GM12878 (cell line): ENCODE data around the gene UVRAG. TPM values are rescaled to one million over a fixed set of nuclear protein-coding genes. Genes with fewer than 3 reads are reported as not detected.

Experiments used
- ATAC-seq: fragments of 200-7000 bp; cut with Tn5 transposase; 3 replicates; pipeline ENCODE4 v1.9.1; 2020; ENCODE audit warnings: mild to moderate bottlenecking, moderate library complexity
- BruUV-seq: library from RNA; stranded (reverse); fragments of 400-500 nt; replicated peaks from 2 replicates; lab custom pipeline; 2021; lab: Mats Ljungman, UMichigan
- CTCF ChIA-PET: fragments of 300-600 bp; sonication (Branson Sonifier 250); formaldehyde crosslinking; extraction: SDS; loops from one replicate; lab custom pipeline; 2021; ENCODE audit warnings: inconsistent platforms; lab: Yijun Ruan, JAX
- POLR2A ChIA-PET: fragments of 350-600 bp; formaldehyde crosslinking; extraction: SDS; loops from one replicate; lab custom pipeline; 2021; ENCODE audit warnings: inconsistent platforms; lab: Charles Lee
- RAD21 ChIA-PET: fragments of 300-600 bp; sonication (Branson Sonifier 250); formaldehyde crosslinking; loops from one replicate; lab custom pipeline; 2023; ENCODE audit warnings: antibody characterized with exemption; ENCODE audit not compliant: unreplicated experiment; lab: Charles Lee
- SMC1A ChIA-PET: fragments of 300-600 bp; sonication (Branson Sonifier 250); formaldehyde crosslinking; loops from one replicate; lab custom pipeline; 2023; ENCODE audit not compliant: unreplicated experiment, uncharacterized antibody; lab: Charles Lee
- DNase-seq: peaks from one replicate; pipeline ENCODE4 v3.0.0-alpha.2; 2011; ENCODE audit warnings: low read depth, low spot score
- FAIRE-seq: peaks from 3 replicates; lab custom pipeline; 2011; peaks lifted over from hg19 to GRCh38; lab: Jason Lieb, UNC
- H2AFZ ChIP-seq: 2 replicates; pipeline ENCODE4 v1.6.0; 2011; ENCODE audit warnings: low read depth, low read length, control low read depth; ENCODE audit not compliant: control insufficient read depth
- H3K27ac ChIP-seq: 2 replicates; pipeline ENCODE4 v1.5.1; 2011; ENCODE audit warnings: control low read depth; ENCODE audit not compliant: control insufficient read depth, insufficient read depth
- H3K27me3 ChIP-seq, 2 experiments: replicated peaks in 1 of 2; 2 replicates each; pipeline versions ENCODE4 v1.6.0 to v1.6.1; 2011; ENCODE audit warnings: low read length in 1 of 2; ENCODE audit not compliant: control insufficient read depth in 2 of 2, insufficient read depth in 2 of 2
- H3K36me3 ChIP-seq, 2 experiments: 2 replicates each; pipeline ENCODE4 v1.5.1; 2011; ENCODE audit warnings: low read length in 1 of 2; ENCODE audit not compliant: control insufficient read depth in 2 of 2, insufficient read depth in 2 of 2
- H3K4me1 ChIP-seq: 2 replicates; pipeline ENCODE4 v1.6.1; 2011; ENCODE audit warnings: mild to moderate bottlenecking, low read length, moderate library complexity, mixed read lengths; ENCODE audit not compliant: control insufficient read depth, insufficient read depth
- H3K4me2 ChIP-seq: 2 replicates; pipeline ENCODE4 v1.6.0; 2011; ENCODE audit warnings: control low read depth; ENCODE audit not compliant: control insufficient read depth, insufficient read depth
- H3K4me3 ChIP-seq: fragments of 200-600 bp; sonication (generic); 2 replicates; pipeline ENCODE4 v1.5.1; 2016
- H3K79me2 ChIP-seq: 2 replicates; pipeline ENCODE4 v1.6.0; 2011; ENCODE audit warnings: low read length; ENCODE audit not compliant: control insufficient read depth, insufficient read depth
- H3K9ac ChIP-seq: 2 replicates; pipeline ENCODE4 v1.8.0; 2011; ENCODE audit warnings: low read length, control low read depth, mixed read lengths; ENCODE audit not compliant: control insufficient read depth, insufficient read depth
- H3K9me3 ChIP-seq: replicated peaks from 3 replicates; pipeline ENCODE4 v1.5.1; 2011; ENCODE audit warnings: mild to moderate bottlenecking, low read length; ENCODE audit not compliant: control insufficient read depth, insufficient read depth
- H4K20me1 ChIP-seq: 2 replicates; pipeline ENCODE4 v1.6.0; 2011; ENCODE audit not compliant: control insufficient read depth, insufficient read depth
- BMI1 ChIP-seq: fragments of 450-650 bp; IDR thresholded peaks from 2 replicates; pipeline ENCODE4 v1.6.1; 2016; ENCODE audit warnings: mild to moderate bottlenecking, moderate library complexity, borderline replicate concordance
- CREB1 ChIP-seq: IDR thresholded peaks from 2 replicates; pipeline ENCODE4 v1.6.1; 2012; ENCODE audit warnings: low read depth, mild to moderate bottlenecking, inconsistent platforms
- ELK1 ChIP-seq: IDR thresholded peaks from 2 replicates; pipeline ENCODE4 v1.6.1; 2012; ENCODE audit warnings: low read depth, low read length, improper control_type of control experiment
- HDAC6 ChIP-seq: fragments of 200-600 bp; sonication (generic); IDR thresholded peaks from one replicate; pipeline ENCODE4 v1.8.0; 2017; ENCODE audit warnings: antibody characterized with exemption; ENCODE audit not compliant: unreplicated experiment
- HDGF ChIP-seq: fragments of 450-650 bp; IDR thresholded peaks from 2 replicates; pipeline ENCODE4 v1.6.1; 2016; ENCODE audit warnings: antibody characterized with exemption
- IKZF2 ChIP-seq, 2 experiments: fragments of 450-650 bp; IDR thresholded peaks; 2 replicates each; pipeline ENCODE4 v1.6.1; 2017; ENCODE audit warnings: mild to moderate bottlenecking in 2 of 2, moderate library complexity in 2 of 2
- IRF3 ChIP-seq: fragments of 450-650 bp; IDR thresholded peaks from 2 replicates; pipeline ENCODE4 v1.6.1; 2014; ENCODE audit warnings: mild to moderate bottlenecking
- PAX5 ChIP-seq: IDR thresholded peaks from 2 replicates; pipeline ENCODE4 v1.6.1; 2011; ENCODE audit warnings: low read depth, low read length, borderline replicate concordance
- RAD51 ChIP-seq: fragments of 450-650 bp; IDR thresholded peaks from 2 replicates; pipeline ENCODE4 v1.6.1; 2016; ENCODE audit warnings: moderate library complexity, mild to moderate bottlenecking, inconsistent platforms
- SIX5 ChIP-seq: IDR thresholded peaks from 2 replicates; pipeline ENCODE4 v1.6.1; 2011; ENCODE audit warnings: mild to moderate bottlenecking, low read depth, low read length, moderate library complexity; ENCODE audit not compliant: severe bottlenecking
- STAT1 ChIP-seq: fragments of 450-650 bp; conservative IDR thresholded peaks from 2 replicates; pipeline ENCODE4 v1.6.1; 2014; ENCODE audit warnings: antibody characterized with exemption, mild to moderate bottlenecking
- TAF1 ChIP-seq: IDR thresholded peaks from 2 replicates; pipeline ENCODE4 v1.6.1; 2011; ENCODE audit warnings: mild to moderate bottlenecking, low read depth, low read length, borderline replicate concordance
- TARDBP ChIP-seq: IDR thresholded peaks from 2 replicates; pipeline ENCODE4 v1.6.1; 2016; ENCODE audit warnings: borderline replicate concordance
- WGBS: methylation state at CpG from one replicate; pipeline ENCODE4 v1.1.6; 2016; ENCODE audit warnings: low lambda C conversion rate; ENCODE audit not compliant: insufficient replicate concordance, insufficient coverage; ENCODE audit errors: missing lambda C conversion rate; 5-methylcytosine and 5-hydroxymethylcytosine counted together
- in situ Hi-C: fragments of 300-500 bp; cut with MboI; formaldehyde crosslinking; loops from 9 replicates; pipeline ENCODE4 v1.14.3; 2018; ENCODE audit warnings: mixed read lengths
- intact Hi-C: fragments of 100-400 bp; cut with micrococcal nuclease; formaldehyde crosslinking; loops from one replicate; pipeline ENCODE4 v1.14.2; 2022; ENCODE audit not compliant: unreplicated experiment
- polyA plus RNA-seq, 11 experiments: library from polyadenylated mRNA; depleted of rRNA in 4 of 11; unstranded in 6 of 11; stranded (reverse) in 5 of 11; fragments of >200 nt; fragmentation: Nextera tagmentation in 4 of 11; fragmentation: Illumina TruSeq in 1 of 11; extraction: Ambion mirVana in 4 of 11; extraction: Trizol in 1 of 11; gene quantifications; 1 replicate in 1 of 11; 2 replicates in 10 of 11; pipeline versions ENCODE4 v1.2.1 to v1.2.3, GENCODE V29; 2011 to 2016; ENCODE audit warnings: inconsistent platforms in 2 of 11, missing spikeins in 2 of 11, low read depth in 1 of 11
- total RNA-seq, 4 experiments: library from RNA; depleted of rRNA in 3 of 4; stranded (reverse); fragments of >200 nt in 3 of 4; fragmentation: Illumina TruSeq in 1 of 4; extraction: Trizol in 1 of 4; gene quantifications; 2 replicates each; pipeline versions ENCODE4 v1.2.1 to v1.2.3, GENCODE V29; 2013 to 2021
- TF ChIP-seq, protein P1 (sequence below): fragments of 450-650 bp; IDR thresholded peaks from 2 replicates; pipeline ENCODE4 v1.6.1; 2017; ENCODE audit warnings: mild to moderate bottlenecking, moderate library complexity
- TF ChIP-seq, protein P2 (sequence below): IDR thresholded peaks from 2 replicates; pipeline ENCODE4 v1.6.1; 2011; ENCODE audit warnings: borderline replicate concordance, low read depth, mild to moderate bottlenecking, moderate library complexity, low read length; ENCODE audit not compliant: insufficient read depth, poor library complexity, severe bottlenecking

UVRAG gene
- total and polyA plus RNA-seq, 10 of the 15 experiments (the other 5 are each of a cell fraction or from before 2014, with no cell fraction given), result 7.0 to 43.4 (median 37.0) TPM

DNA sequence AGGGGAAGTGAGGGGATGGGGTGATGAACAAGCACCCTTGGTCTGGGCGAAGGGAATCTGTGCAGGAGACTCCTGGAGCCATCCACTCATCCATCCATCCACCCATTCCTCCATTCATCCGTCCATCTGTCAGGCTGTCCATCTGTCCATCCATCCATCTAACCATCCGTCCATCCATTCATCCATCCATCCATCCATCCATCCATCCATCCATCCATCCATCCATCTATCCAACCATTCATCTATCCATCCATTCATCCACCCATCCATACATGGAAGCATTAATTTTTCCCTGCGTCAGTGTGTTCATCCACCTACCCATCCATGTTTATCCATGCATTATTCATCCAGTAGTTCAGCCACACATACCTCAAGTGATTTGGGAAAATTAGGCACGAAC lies 359.3 kb downstream of the UVRAG start:
- SMC1A ChIA-PET, result no interaction called here
- CTCF ChIA-PET, result no interaction called here
- 30% methylated on average over 5 of the region's 5 CpGs for WGBS
- no peaks in the 10 kb centered on the region for H4K20me1 ChIP-seq
- no peak for ATAC-seq
- H3K4me1 ChIP-seq, result peaks cover 8% of the 10 kb centered on the region; the same call in 1 of the 2 replicates
- BruUV-seq, result no TSS peak
- intact Hi-C loops (no loop called here), in situ Hi-C loops (no loop called here)
- H3K27me3 ChIP-seq, result no peaks in the 10 kb centered on the region
- no peak overlapping the region for H2AFZ ChIP-seq
- no peak overlapping the region for H3K4me3 ChIP-seq
- TF ChIP-seq SIX5 (no peak), STAT1 (no peak), TARDBP (no peak), HDGF (no peak), BMI1 (no peak), IKZF2 (IDR thresholded peaks at IDR 0.05) (no peak), CREB1 (no peak), PAX5 (no peak), IRF3 (no peak), TAF1 (no peak), ELK1 (no peak), RAD51 (no peak), HDAC6 (no peak)
- TF ChIP-seq, protein P1, sequence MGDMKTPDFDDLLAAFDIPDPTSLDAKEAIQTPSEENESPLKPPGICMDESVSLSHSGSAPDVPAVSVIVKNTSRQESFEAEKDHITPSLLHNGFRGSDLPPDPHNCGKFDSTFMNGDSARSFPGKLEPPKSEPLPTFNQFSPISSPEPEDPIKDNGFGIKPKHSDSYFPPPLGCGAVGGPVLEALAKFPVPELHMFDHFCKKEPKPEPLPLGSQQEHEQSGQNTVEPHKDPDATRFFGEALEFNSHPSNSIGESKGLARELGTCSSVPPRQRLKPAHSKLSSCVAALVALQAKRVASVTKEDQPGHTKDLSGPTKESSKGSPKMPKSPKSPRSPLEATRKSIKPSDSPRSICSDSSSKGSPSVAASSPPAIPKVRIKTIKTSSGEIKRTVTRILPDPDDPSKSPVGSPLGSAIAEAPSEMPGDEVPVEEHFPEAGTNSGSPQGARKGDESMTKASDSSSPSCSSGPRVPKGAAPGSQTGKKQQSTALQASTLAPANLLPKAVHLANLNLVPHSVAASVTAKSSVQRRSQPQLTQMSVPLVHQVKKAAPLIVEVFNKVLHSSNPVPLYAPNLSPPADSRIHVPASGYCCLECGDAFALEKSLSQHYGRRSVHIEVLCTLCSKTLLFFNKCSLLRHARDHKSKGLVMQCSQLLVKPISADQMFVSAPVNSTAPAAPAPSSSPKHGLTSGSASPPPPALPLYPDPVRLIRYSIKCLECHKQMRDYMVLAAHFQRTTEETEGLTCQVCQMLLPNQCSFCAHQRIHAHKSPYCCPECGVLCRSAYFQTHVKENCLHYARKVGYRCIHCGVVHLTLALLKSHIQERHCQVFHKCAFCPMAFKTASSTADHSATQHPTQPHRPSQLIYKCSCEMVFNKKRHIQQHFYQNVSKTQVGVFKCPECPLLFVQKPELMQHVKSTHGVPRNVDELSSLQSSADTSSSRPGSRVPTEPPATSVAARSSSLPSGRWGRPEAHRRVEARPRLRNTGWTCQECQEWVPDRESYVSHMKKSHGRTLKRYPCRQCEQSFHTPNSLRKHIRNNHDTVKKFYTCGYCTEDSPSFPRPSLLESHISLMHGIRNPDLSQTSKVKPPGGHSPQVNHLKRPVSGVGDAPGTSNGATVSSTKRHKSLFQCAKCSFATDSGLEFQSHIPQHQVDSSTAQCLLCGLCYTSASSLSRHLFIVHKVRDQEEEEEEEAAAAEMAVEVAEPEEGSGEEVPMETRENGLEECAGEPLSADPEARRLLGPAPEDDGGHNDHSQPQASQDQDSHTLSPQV, result no peak
- TF ChIP-seq, protein P2, sequence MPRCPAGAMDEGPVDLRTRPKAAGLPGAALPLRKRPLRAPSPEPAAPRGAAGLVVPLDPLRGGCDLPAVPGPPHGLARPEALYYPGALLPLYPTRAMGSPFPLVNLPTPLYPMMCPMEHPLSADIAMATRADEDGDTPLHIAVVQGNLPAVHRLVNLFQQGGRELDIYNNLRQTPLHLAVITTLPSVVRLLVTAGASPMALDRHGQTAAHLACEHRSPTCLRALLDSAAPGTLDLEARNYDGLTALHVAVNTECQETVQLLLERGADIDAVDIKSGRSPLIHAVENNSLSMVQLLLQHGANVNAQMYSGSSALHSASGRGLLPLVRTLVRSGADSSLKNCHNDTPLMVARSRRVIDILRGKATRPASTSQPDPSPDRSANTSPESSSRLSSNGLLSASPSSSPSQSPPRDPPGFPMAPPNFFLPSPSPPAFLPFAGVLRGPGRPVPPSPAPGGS, result no peak
- H3K9me3 ChIP-seq, result no peaks in the 10 kb centered on the region
- no peaks in the 10 kb centered on the region for H3K36me3 ChIP-seq
- H3K79me2 ChIP-seq, result no peaks in the 10 kb centered on the region
- H3K27ac ChIP-seq, result no peak overlapping the region
- no peak overlapping the region for H3K4me2 ChIP-seq
- POLR2A ChIA-PET, result interaction anchor here (0.7 kb wide), 1 partner anchor 19 kb away, joined by 4 read pairs; no protein-coding TSS in a partner anchor
- RAD21 ChIA-PET, result no interaction called here
- FAIRE-seq, result no peak
- H3K9ac ChIP-seq, result no peak overlapping the region
- no peak for DNase-seq
